Brain microvascular endothelial cell (primary cell): Measurements from ENCODE around the gene SKAP1.
"Not testable (repeated sequence)": the region's sequence is repeated elsewhere in the genome, so short reads cannot be mapped to it uniquely, and the experiment has no call there.

Experiments
- DNase-seq: peaks from one replicate; pipeline ENCODE4 v3.0.0-alpha.2; 2020
- H3K27ac ChIP-seq: fragments of 250-450 bp; sonication (Bioruptor Pico); 2 replicates; pipeline ENCODE4 v1.5.1; 2020; ENCODE audit warnings: mild to moderate bottlenecking, moderate library complexity
- H3K27me3 ChIP-seq: fragments of 250-450 bp; sonication (Bioruptor Pico); replicated peaks from 2 replicates; pipeline ENCODE4 v1.5.1; 2020; ENCODE audit warnings: mild to moderate bottlenecking
- H3K36me3 ChIP-seq: fragments of 250-450 bp; sonication (Bioruptor Pico); replicated peaks from 2 replicates; pipeline ENCODE4 v1.5.1; 2020; ENCODE audit warnings: mild to moderate bottlenecking
- H3K4me3 ChIP-seq: 2 replicates; pipeline ENCODE4 v1.5.1; 2011; ENCODE audit warnings: low read depth, mild to moderate bottlenecking, control low read depth, low read length, moderate library complexity
- in situ Hi-C: cut with HindIII; loops from 2 replicates; pipeline ENCODE4 v1.10.0; 2017; ENCODE audit warnings: low sequenced_read_pairs, low pct_ligation_motif_present
- TF ChIP-seq, protein P1 (sequence below): IDR thresholded peaks from 2 replicates; pipeline ENCODE4 v1.5.1; 2011; ENCODE audit warnings: low read depth, mild to moderate bottlenecking, moderate library complexity, low read length, control low read depth, inconsistent platforms; ENCODE audit errors: missing control alignments

SKAP1 gene

GRCh38 chr17:48413613-48414405 is 16.2 kb downstream of the SKAP1 start:
- TF ChIP-seq, protein P1, sequence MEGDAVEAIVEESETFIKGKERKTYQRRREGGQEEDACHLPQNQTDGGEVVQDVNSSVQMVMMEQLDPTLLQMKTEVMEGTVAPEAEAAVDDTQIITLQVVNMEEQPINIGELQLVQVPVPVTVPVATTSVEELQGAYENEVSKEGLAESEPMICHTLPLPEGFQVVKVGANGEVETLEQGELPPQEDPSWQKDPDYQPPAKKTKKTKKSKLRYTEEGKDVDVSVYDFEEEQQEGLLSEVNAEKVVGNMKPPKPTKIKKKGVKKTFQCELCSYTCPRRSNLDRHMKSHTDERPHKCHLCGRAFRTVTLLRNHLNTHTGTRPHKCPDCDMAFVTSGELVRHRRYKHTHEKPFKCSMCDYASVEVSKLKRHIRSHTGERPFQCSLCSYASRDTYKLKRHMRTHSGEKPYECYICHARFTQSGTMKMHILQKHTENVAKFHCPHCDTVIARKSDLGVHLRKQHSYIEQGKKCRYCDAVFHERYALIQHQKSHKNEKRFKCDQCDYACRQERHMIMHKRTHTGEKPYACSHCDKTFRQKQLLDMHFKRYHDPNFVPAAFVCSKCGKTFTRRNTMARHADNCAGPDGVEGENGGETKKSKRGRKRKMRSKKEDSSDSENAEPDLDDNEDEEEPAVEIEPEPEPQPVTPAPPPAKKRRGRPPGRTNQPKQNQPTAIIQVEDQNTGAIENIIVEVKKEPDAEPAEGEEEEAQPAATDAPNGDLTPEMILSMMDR = no peak
- no peak for DNase-seq
- Histone ChIP-seq H3K27me3 (peaks cover 35% of the 10 kb centered on the region), H3K4me3 (no peak overlapping the region), H3K27ac (no peak overlapping the region), H3K36me3 (no peaks in the 10 kb centered on the region)
- in situ Hi-C loops = no loop called here

DNA sequence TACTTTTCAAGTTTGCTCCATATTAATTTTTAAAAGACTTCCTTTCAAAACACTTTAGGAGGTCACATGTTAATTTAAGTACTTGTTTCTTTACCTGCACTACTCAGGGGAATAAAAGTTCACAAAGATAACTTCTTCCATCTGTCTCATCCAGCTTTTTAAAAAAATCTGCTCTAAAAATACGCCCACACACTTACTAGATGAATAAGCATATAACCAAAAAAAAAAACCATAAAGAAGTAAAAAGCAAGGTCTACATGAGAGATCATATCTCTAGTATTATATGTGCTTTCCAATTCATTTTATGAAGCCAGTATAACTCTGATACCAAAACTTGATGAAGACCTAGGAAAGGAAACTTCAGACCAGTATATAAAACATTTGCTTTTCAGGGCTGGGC is 17.2 kb downstream of the SKAP1 start:
- Histone ChIP-seq H3K27ac (no peak overlapping the region), H3K36me3 (no peaks in the 10 kb centered on the region), H3K27me3 (peaks cover 37% of the 10 kb centered on the region), H3K4me3 (no peak overlapping the region)
- TF ChIP-seq, protein P1 = no peak
- DNase-seq = no peak
- in situ Hi-C loops = no loop called here

- H3K27ac ChIP-seq, H3K36me3 ChIP-seq, DNase-seq, H3K4me3 ChIP-seq, in situ Hi-C loops: not testable (repeated sequence)
- peaks cover 32% of the 10 kb centered on the region for H3K27me3 ChIP-seq
Observed at GRCh38 chr17:48410821-48411220, 19.2 kb downstream of the SKAP1 start.

DNA sequence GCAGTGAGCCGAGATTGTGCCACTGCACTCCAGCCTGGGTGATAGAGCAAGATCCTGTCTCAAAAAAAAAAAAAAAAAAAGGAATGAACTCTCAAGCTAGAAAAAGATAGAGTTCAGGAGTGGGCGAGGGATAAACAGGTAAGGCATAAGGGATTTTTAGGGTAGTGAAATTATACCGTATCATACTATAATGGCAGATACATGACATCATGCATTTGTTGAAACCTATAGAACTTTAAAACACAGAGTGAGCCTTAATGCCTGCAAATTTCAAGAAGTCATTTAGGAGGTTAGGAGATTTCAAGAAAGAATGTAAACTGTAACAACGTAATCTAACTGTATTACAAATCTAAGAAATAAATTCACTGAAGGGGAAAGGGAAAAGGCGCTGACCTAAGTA is 20.4 kb downstream of the SKAP1 start:
- in situ Hi-C loops = no loop called here
- H3K4me3 ChIP-seq = no peak overlapping the region
- no peak overlapping the region for H3K27ac ChIP-seq
- DNase-seq = no peak
- TF ChIP-seq, protein P1 = no peak
- peaks cover 24% of the 10 kb centered on the region for H3K27me3 ChIP-seq
- H3K36me3 ChIP-seq = no peaks in the 10 kb centered on the region

GRCh38 chr17:48406936-48407567 is 23.0 kb downstream of the SKAP1 start:
- no peak overlapping the region for H3K4me3 ChIP-seq
- in situ Hi-C loops = no loop called here
- TF ChIP-seq, protein P1 = no peak

DNA sequence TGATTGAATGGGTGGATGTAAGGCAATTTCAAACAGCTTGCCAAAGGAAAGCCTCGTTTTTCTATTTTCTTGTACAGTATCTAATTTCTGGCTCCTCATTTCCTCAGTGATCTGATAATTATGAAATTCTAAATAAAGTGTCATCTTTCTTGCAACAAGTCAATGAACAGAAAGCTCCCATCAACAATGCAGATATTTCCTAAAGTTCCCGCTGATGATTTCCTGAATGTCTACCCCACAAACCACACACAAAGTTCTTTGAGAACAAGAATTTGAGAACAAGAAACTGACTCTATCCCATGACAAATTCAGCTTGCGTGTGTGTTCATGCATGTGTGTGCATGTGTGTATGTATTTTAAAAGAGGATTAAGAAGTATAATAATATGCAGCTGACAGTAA is 35.2 kb downstream of the SKAP1 start:
- H3K4me3 ChIP-seq = no peak overlapping the region
- TF ChIP-seq, protein P1 = no peak
- peaks cover 33% of the 10 kb centered on the region for H3K27me3 ChIP-seq
- H3K36me3 ChIP-seq = no peaks in the 10 kb centered on the region
- in situ Hi-C loops = no loop called here
- H3K27ac ChIP-seq = no peak overlapping the region
- no peak for DNase-seq

More at GRCh38 chr17:48406936-48407567, 23.0 kb downstream of the SKAP1 start:
- Histone ChIP-seq H3K36me3 (no peaks in the 10 kb centered on the region), H3K27me3 (peaks cover 9% of the 10 kb centered on the region), H3K27ac (no peak overlapping the region)
- no peak for DNase-seq
